Suprapubic skin (tissue), 4 donors: ENCODE measurements around the gene SLC29A3. TPM values are rescaled to one million over a fixed set of nuclear protein-coding genes. Genes with fewer than 3 reads are reported as not detected.

Experiments used
- DNase-seq, 2 donors: peaks; one replicate each; pipeline ENCODE4 v3.0.0-alpha.2; 2019; ENCODE audit warnings: low spot score in 2 of 2
- H3K27ac ChIP-seq: fragments of 200-600 bp; sonication (generic); one replicate; pipeline ENCODE4 v1.5.1; 2019
- H3K27me3 ChIP-seq: fragments of 200-600 bp; sonication (generic); one replicate; pipeline ENCODE4 v1.5.1; 2019
- H3K36me3 ChIP-seq: fragments of 200-600 bp; sonication (generic); one replicate; pipeline ENCODE4 v1.5.1; 2019
- H3K4me1 ChIP-seq: fragments of 200-600 bp; sonication (generic); one replicate; pipeline ENCODE4 v1.5.1; 2019
- H3K4me3 ChIP-seq: fragments of 200-600 bp; sonication (generic); one replicate; pipeline ENCODE4 v1.5.1; 2019; ENCODE audit warnings: mild to moderate bottlenecking
- H3K9me3 ChIP-seq: fragments of 200-600 bp; sonication (generic); one replicate; pipeline ENCODE4 v1.5.1; 2019
- CTCF ChIP-seq, 2 donors: fragments of 200-600 bp in 1 of 2; fragments of 450-650 bp in 1 of 2; sonication (generic) in 1 of 2; IDR thresholded peaks; one replicate each; pipeline ENCODE4 v1.5.1; 2016 to 2019; ENCODE audit warnings: antibody characterized with exemption in 2 of 2, mild to moderate bottlenecking in 1 of 2, moderate library complexity in 1 of 2
- EP300 ChIP-seq: sonication (generic); formaldehyde crosslinking; IDR thresholded peaks from one replicate; pipeline ENCODE4 v1.6.1; 2017; ENCODE audit warnings: antibody characterized with exemption
- POLR2A ChIP-seq, 2 donors: fragments of 450-650 bp; IDR thresholded peaks; one replicate each; pipeline ENCODE4 v1.6.1; 2017; ENCODE audit warnings: antibody characterized with exemption in 2 of 2, mild to moderate bottlenecking in 2 of 2, moderate library complexity in 2 of 2
- POLR2AphosphoS5 ChIP-seq, 3 donors: sonication (generic); formaldehyde crosslinking; IDR thresholded peaks; one replicate each; pipeline ENCODE4 v1.6.1; 2017; ENCODE audit warnings: antibody characterized with exemption in 3 of 3
- WGBS: methylation state at CpG from one replicate; pipeline ENCODE4 v1.1.5; 2018; 5-methylcytosine and 5-hydroxymethylcytosine counted together
- total RNA-seq, 4 donors: library from RNA; depleted of rRNA; stranded (reverse); fragments of >200 nt; gene quantifications; one replicate each; pipeline ENCODE4 v1.1.0, GENCODE V29; 2016

SLC29A3 gene
- total RNA-seq, 4 donors from 2014 or later = 1.3 to 2.8 (median 2.2) TPM

GRCh38 chr10:71372882-71373495, 53.9 kb downstream of the SLC29A3 start:
- WGBS = 63% methylated on average over 10 of the region's 10 CpGs
- H3K4me3 ChIP-seq = no peak overlapping the region
- peaks cover 15% of the 10 kb centered on the region for H3K4me1 ChIP-seq
- DNase-seq = no peak
- H3K27me3 ChIP-seq = no peaks in the 10 kb centered on the region
- TF ChIP-seq CTCF (IDR thresholded peaks at IDR 0.05) (no peak), POLR2AphosphoS5 (IDR thresholded peaks at IDR 0.05) (no peak), EP300 (no peak), POLR2A (IDR thresholded peaks at IDR 0.05) (no peak)
- H3K36me3 ChIP-seq = no peaks in the 10 kb centered on the region
- H3K9me3 ChIP-seq = no peaks in the 10 kb centered on the region
- no peak overlapping the region for H3K27ac ChIP-seq

- Histone ChIP-seq H3K4me1 (peaks cover 21% of the 10 kb centered on the region), H3K27ac (no peak overlapping the region), H3K27me3 (no peaks in the 10 kb centered on the region), H3K4me3 (no peak overlapping the region), H3K9me3 (no peaks in the 10 kb centered on the region), H3K36me3 (no peaks in the 10 kb centered on the region)
- TF ChIP-seq CTCF (IDR thresholded peaks at IDR 0.05) (no peak), POLR2A (IDR thresholded peaks at IDR 0.05) (no peak), POLR2AphosphoS5 (IDR thresholded peaks at IDR 0.05) (no peak), EP300 (no peak)
- whole genome bisulfite sequencing = 89% methylated on average over 10 of the region's 11 CpGs
- no peak for DNase-seq
Observed at GRCh38 chr10:71374481-71375233, 55.6 kb downstream of the SLC29A3 start.

GRCh38 chr10:71375952-71376351, 56.9 kb downstream of the SLC29A3 start:
- WGBS = 52% methylated on average over 3 of the region's 3 CpGs
- Histone ChIP-seq H3K4me1 (peaks cover 21% of the 10 kb centered on the region), H3K27ac (no peak overlapping the region), H3K36me3 (no peaks in the 10 kb centered on the region), H3K4me3 (no peak overlapping the region), H3K9me3 (no peaks in the 10 kb centered on the region), H3K27me3 (no peaks in the 10 kb centered on the region)
- no peak for DNase-seq
- TF ChIP-seq CTCF (IDR thresholded peaks at IDR 0.05) = no peak
- no peak for TF ChIP-seq EP300
- TF ChIP-seq POLR2AphosphoS5 (IDR thresholded peaks at IDR 0.05) = no peak
- TF ChIP-seq POLR2A (IDR thresholded peaks at IDR 0.05) = no peak

- Histone ChIP-seq H3K4me1 (peaks cover 21% of the 10 kb centered on the region), H3K27ac (peak overlapping the region; percentile 19), H3K27me3 (no peaks in the 10 kb centered on the region), H3K36me3 (no peaks in the 10 kb centered on the region), H3K9me3 (no peaks in the 10 kb centered on the region), H3K4me3 (no peak overlapping the region)
- no peak for DNase-seq
- 59% methylated on average over 6 of the region's 6 CpGs for WGBS
- TF ChIP-seq POLR2AphosphoS5 (IDR thresholded peaks at IDR 0.05) = no peak
- no peak for TF ChIP-seq POLR2A (IDR thresholded peaks at IDR 0.05)
- TF ChIP-seq EP300 = no peak
- TF ChIP-seq CTCF (IDR thresholded peaks at IDR 0.05) = no peak
Observed at GRCh38 chr10:71378336-71379117, 59.5 kb downstream of the SLC29A3 start.
